OCI-LY3 (cell line): ENCODE results near the gene MCC.

ENCODE experiments used
- H2AFZ ChIP-seq: fragments of 200-600, 300-600 bp; shearing (Covaris generic); 2 replicates; pipeline ENCODE4 v1.6.0; 2014; ENCODE audit warnings: antibody characterized with exemption, low read depth, low read length
- H3K27ac ChIP-seq: fragments of 200-600, 300-600 bp; sonication (generic); 2 replicates; pipeline ENCODE4 v1.5.1; 2014; ENCODE audit warnings: mild to moderate bottlenecking, low read length, moderate library complexity, mixed read lengths
- H3K27me3 ChIP-seq: fragments of 200-600, 300-600 bp; sonication (generic); 2 replicates; pipeline ENCODE4 v1.6.1; 2014; ENCODE audit warnings: low read depth, low read length, mixed read lengths
- H3K36me3 ChIP-seq: fragments of 200-600, 300-600 bp; sonication (generic); replicated peaks from 2 replicates; pipeline ENCODE3; 2014; ENCODE audit warnings: low read depth, low read length, mixed read lengths
- H3K4me1 ChIP-seq: fragments of 300-600, 200-600 bp; sonication (generic); 2 replicates; pipeline ENCODE4 v1.6.1; 2014; ENCODE audit warnings: low read length, mixed read lengths
- H3K4me2 ChIP-seq: fragments of 200-600, 300-600 bp; sonication (generic); 2 replicates; pipeline ENCODE4 v1.6.1; 2014; ENCODE audit warnings: low read length, mixed read lengths
- H3K4me3 ChIP-seq: fragments of 300-600, 200-600 bp; sonication (generic); 2 replicates; pipeline ENCODE4 v1.5.1; 2014; ENCODE audit warnings: antibody characterized with exemption, mild to moderate bottlenecking, low read length, moderate library complexity
- H3K79me2 ChIP-seq: fragments of 300-600, 200-600 bp; shearing (Covaris generic); 2 replicates; pipeline ENCODE4 v1.6.1; 2014; ENCODE audit warnings: mild to moderate bottlenecking, low read length, mixed read lengths
- H3K9ac ChIP-seq: fragments of 300-600, 200-600 bp; shearing (Covaris generic); 2 replicates; pipeline ENCODE4 v1.6.0; 2014; ENCODE audit warnings: mild to moderate bottlenecking, low read length, moderate library complexity
- H3K9me3 ChIP-seq: fragments of 200-600, 300-600 bp; shearing (Covaris generic); 2 replicates; pipeline ENCODE4 v1.6.1; 2014; ENCODE audit warnings: low read length, mixed read lengths; ENCODE audit not compliant: insufficient read depth
- H4K20me1 ChIP-seq: fragments of 200-600, 300-600 bp; sonication (generic); 2 replicates; pipeline ENCODE4 v1.6.1; 2016; ENCODE audit warnings: low read length, mixed read lengths; ENCODE audit not compliant: insufficient read depth
- CTCF ChIP-seq: fragments of 200-600, 300-600 bp; sonication (generic); IDR thresholded peaks from 2 replicates; pipeline ENCODE4 v1.5.1; 2014; ENCODE audit warnings: antibody characterized with exemption, low read length, low read depth
- EZH2phosphoT487 ChIP-seq: fragments of 200-600 bp; shearing (Covaris generic); IDR thresholded peaks from 2 replicates; pipeline ENCODE4 v1.6.1; 2018; ENCODE audit warnings: antibody characterized with exemption, mixed run types, low read depth

The MCC gene

GRCh38 chr5:113188436-113188835 lies 299.8 kb downstream of the MCC start:
- H4K20me1 ChIP-seq = no peaks in the 10 kb centered on the region
- peaks cover 15% of the 10 kb centered on the region for H3K4me1 ChIP-seq
- no peak for TF ChIP-seq EZH2phosphoT487
- TF ChIP-seq CTCF = no peak
- no peaks in the 10 kb centered on the region for H3K79me2 ChIP-seq
- no peaks in the 10 kb centered on the region for H3K36me3 ChIP-seq
- H3K27ac ChIP-seq = no peak overlapping the region
- no peak overlapping the region for H3K9ac ChIP-seq
- peak overlapping the region; percentile 30 for H3K4me2 ChIP-seq
- H3K27me3 ChIP-seq = no peaks in the 10 kb centered on the region
- H2AFZ ChIP-seq = no peak overlapping the region
- no peaks in the 10 kb centered on the region for H3K9me3 ChIP-seq
- H3K4me3 ChIP-seq = no peak overlapping the region

GRCh38 chr5:113187906-113188305 lies 300.3 kb downstream of the MCC start:
- H4K20me1 ChIP-seq = no peaks in the 10 kb centered on the region
- H3K4me1 ChIP-seq = peaks cover 15% of the 10 kb centered on the region
- H3K27me3 ChIP-seq = no peaks in the 10 kb centered on the region
- H3K9me3 ChIP-seq = no peaks in the 10 kb centered on the region
- H2AFZ ChIP-seq = no peak overlapping the region
- H3K4me2 ChIP-seq = peak overlapping the region; percentile 30
- no peak overlapping the region for H3K9ac ChIP-seq
- H3K79me2 ChIP-seq = no peaks in the 10 kb centered on the region
- H3K27ac ChIP-seq = no peak overlapping the region
- H3K4me3 ChIP-seq = no peak overlapping the region
- TF ChIP-seq CTCF = no peak
- no peak for TF ChIP-seq EZH2phosphoT487
- no peaks in the 10 kb centered on the region for H3K36me3 ChIP-seq

- Histone ChIP-seq H3K4me3 (no peak overlapping the region), H2AFZ (no peak overlapping the region), H3K4me2 (no peak overlapping the region), H3K36me3 (no peaks in the 10 kb centered on the region), H3K9ac (no peak overlapping the region), H3K4me1 (peaks cover 15% of the 10 kb centered on the region), H3K79me2 (no peaks in the 10 kb centered on the region), H3K27me3 (no peaks in the 10 kb centered on the region), H3K9me3 (no peaks in the 10 kb centered on the region), H4K20me1 (no peaks in the 10 kb centered on the region), H3K27ac (no peak overlapping the region)
- TF ChIP-seq EZH2phosphoT487 = no peak
- TF ChIP-seq CTCF = no peak
Measured at GRCh38 chr5:113186061-113186460, 302.2 kb downstream of the MCC start.

GRCh38 chr5:113183694-113184093 lies 304.6 kb downstream of the MCC start:
- Histone ChIP-seq H3K4me3 (no peak overlapping the region), H4K20me1 (no peaks in the 10 kb centered on the region), H3K4me2 (no peak overlapping the region), H3K36me3 (no peaks in the 10 kb centered on the region), H3K27ac (no peak overlapping the region), H3K9ac (no peak overlapping the region), H3K79me2 (no peaks in the 10 kb centered on the region), H3K9me3 (no peaks in the 10 kb centered on the region), H3K27me3 (no peaks in the 10 kb centered on the region), H3K4me1 (peaks cover 13% of the 10 kb centered on the region), H2AFZ (no peak overlapping the region)
- TF ChIP-seq EZH2phosphoT487 (no peak), CTCF (no peak)
